ENCODE measurements around the gene ABHD12. TPM values are rescaled to one million over a fixed set of nuclear protein-coding genes. Genes with fewer than 3 reads are reported as not detected.
"Not testable (repeated sequence)": the region's sequence is repeated elsewhere in the genome, so short reads cannot be mapped to it uniquely, and the experiment has no call there.

The ABHD12 gene
- total RNA-seq, 1 donor from 2014 or later, result 51.3 TPM

DNA sequence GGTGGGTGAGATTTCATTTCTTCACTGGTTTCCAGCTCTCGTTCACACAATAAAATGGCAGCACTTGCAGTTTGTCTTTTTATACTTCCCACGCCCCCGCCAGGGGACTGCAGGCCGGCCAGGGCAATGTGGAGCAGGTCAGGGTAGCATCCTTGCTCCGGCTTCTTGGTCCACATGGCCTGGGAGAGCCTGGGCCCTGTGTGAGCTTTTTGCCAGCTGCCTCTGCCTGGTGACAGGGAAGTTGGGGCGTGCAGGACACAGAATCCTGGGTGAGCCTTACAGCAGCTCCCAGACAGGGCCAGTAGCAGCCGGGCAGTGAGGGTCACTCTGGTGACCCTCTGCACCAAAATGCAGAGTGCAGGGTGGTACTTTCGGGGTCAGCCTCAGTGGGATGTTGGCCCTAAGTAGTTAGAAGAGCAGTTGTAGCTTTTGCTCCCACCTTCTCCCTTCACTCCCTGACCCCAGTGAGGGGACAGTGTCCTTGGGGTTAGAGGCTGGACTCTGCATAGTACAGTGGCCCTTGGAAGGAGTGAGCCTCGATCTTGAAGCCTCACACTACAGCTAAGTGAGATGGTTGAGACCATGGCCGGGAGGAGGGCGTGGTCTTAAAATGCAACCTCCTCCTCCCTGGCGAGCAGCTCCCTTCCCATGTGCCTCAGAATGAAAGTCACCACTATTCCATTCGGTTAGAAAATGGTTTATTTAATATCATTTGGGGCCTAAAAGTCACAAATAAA is 119.0 kb downstream of the ABHD12 start:
- no peak for DNase-seq (ENCODE audit: low read depth, low spot score)
- Mint-ChIP-seq H3K4me1 (peaks cover 8% of the 10 kb centered on the region), H3K36me3 (ENCODE audit: low read depth) (peaks cover 22% of the 10 kb centered on the region)

DNA sequence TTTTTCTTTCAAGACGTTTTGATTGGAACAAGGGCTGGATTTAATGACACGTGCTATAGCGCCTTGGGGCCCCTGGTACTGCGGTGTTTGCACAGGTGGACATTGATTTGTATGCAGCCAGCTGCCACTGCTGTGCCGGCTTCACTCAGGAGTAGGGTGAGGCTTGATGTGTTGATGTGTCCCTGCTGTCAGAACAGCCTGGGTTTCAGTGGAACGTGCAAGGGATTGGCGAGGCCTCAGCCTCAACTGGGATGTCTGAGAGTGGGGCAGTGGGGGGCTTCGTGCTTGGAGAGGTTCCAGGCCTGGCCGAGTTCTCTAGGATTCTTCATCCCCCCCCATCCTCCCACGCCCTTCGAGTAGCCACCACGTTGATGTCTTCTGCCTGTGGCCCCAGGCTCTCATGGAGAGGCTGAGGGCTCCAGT is 119.8 kb downstream of the ABHD12 start:
- Mint-ChIP-seq H3K27ac (ENCODE audit: unreplicated experiment) (no peak overlapping the region), H3K9me3 (no peaks in the 10 kb centered on the region), H3K4me3 (no peak overlapping the region), H3K4me1 (peaks cover 8% of the 10 kb centered on the region), H3K36me3 (ENCODE audit: low read depth) (peaks cover 25% of the 10 kb centered on the region), H3K27me3 (ENCODE audit: low read depth) (no peaks in the 10 kb centered on the region)
- DNase-seq (ENCODE audit: low read depth, low spot score), result no peak
- TF ChIP-seq, protein P1, sequence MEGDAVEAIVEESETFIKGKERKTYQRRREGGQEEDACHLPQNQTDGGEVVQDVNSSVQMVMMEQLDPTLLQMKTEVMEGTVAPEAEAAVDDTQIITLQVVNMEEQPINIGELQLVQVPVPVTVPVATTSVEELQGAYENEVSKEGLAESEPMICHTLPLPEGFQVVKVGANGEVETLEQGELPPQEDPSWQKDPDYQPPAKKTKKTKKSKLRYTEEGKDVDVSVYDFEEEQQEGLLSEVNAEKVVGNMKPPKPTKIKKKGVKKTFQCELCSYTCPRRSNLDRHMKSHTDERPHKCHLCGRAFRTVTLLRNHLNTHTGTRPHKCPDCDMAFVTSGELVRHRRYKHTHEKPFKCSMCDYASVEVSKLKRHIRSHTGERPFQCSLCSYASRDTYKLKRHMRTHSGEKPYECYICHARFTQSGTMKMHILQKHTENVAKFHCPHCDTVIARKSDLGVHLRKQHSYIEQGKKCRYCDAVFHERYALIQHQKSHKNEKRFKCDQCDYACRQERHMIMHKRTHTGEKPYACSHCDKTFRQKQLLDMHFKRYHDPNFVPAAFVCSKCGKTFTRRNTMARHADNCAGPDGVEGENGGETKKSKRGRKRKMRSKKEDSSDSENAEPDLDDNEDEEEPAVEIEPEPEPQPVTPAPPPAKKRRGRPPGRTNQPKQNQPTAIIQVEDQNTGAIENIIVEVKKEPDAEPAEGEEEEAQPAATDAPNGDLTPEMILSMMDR (conservative IDR thresholded peaks at IDR 0.05), result no peak

More for the DNA sequence above, 119.0 kb downstream of the ABHD12 start:
- Mint-ChIP-seq H3K27ac (ENCODE audit: unreplicated experiment) (no peak overlapping the region), H3K27me3 (ENCODE audit: low read depth) (no peaks in the 10 kb centered on the region), H3K9me3 (no peaks in the 10 kb centered on the region), H3K4me3 (no peak overlapping the region)
- TF ChIP-seq, protein P1 (conservative IDR thresholded peaks at IDR 0.05), result no peak

DNA sequence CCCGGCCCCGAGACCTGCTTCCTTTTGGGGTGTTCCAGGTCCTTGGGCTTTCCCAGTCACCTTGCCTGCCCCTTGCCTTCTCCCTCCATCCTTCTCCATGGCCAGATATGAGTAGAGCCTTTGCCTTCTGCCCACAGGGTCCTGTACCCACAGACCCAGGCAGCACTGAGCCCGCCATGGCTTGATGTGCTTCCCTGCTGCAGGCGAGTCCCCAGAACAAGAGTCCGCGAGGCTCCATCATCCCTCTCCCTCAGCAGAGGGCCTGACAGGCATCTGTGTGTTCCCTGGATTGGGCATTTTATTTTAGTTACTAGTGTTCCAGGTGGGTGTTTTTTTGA is 120.8 kb downstream of the ABHD12 start:
- no peak for DNase-seq (ENCODE audit: low read depth, low spot score)
- TF ChIP-seq, protein P1 (conservative IDR thresholded peaks at IDR 0.05), result no peak

DNA sequence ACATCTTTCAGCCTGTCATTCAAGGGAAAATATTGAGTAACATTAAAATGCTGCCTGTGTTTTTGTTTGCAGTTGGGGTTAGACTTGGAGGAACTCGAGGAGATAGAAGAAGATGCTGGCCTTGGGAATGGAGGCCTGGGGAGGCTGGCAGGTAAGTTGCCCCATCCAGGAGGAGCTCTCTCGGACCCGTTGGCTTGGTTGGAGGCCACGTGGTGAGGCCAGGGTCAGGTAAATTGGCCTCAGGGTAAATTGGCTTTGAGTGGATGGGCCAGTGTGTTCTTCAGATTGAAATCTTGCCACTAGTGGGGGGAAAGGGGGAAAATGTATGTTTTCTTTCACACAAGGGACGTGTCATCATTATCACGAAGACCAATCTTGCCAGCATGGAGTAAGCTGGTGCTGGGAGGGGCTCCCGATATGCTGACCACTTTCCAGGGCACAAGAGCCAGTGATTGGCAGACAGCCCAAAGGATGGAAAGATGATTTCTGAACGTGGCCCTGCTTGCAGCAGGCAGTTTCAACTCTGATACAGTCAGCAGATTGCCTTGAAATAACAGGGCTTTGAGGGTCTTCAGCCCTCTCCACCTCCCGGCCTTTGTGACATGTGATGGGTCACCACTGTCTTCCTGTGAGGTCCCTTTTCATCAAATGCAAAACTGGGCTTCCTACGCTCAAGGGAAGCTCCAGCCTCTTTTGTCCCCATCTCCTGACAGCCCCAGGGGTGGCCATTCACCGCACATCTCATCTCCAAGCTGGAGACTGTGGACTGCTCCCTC is 121.4 kb downstream of the ABHD12 start:
- H3K27ac Mint-ChIP-seq (ENCODE audit: unreplicated experiment), result no peak overlapping the region

More for the DNA sequence above, 120.8 kb downstream of the ABHD12 start:
- H3K27me3 Mint-ChIP-seq (ENCODE audit: low read depth), result no peaks in the 10 kb centered on the region
- no peaks in the 10 kb centered on the region for H3K9me3 Mint-ChIP-seq
- H3K4me1 Mint-ChIP-seq, result peaks cover 8% of the 10 kb centered on the region
- H3K27ac Mint-ChIP-seq (ENCODE audit: unreplicated experiment), result no peak overlapping the region
- H3K36me3 Mint-ChIP-seq (ENCODE audit: low read depth), result peaks cover 25% of the 10 kb centered on the region
- peak overlapping the region; percentile 42 for H3K4me3 Mint-ChIP-seq

DNA sequence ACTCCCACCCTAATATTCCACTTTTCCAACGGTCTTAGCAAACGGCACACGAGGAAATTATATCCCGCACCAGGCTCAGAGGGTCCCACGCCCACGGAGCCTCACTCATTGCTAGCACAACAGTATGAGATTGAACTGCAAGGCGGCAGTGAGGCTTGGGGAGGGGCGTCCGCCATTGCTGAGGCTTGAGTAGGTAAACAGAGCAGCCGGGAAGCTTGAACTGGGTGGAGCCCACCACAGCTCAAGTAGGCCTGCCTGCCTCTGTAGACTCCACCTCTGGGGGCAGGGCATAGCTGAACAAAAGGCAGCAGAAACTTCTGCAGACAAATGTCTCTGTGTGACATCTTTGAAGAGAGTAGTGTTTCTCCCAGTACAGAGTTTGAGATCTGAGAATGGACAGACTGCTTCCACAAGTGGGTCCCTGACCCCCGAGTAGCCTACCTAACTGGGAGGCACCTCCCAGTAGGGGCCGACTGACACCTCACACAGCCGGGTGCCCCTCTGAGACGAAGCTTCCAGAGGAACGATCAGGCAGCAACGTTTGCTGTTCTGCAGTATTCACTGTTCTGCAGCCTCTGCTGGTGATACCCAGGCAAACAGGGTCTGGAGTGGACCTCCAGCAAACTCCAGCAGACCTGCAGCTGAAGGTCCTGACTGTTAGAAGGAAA is 129.7 kb downstream of the ABHD12 start:
- Mint-ChIP-seq H3K36me3 (ENCODE audit: low read depth) (peaks cover 66% of the 10 kb centered on the region), H3K9me3 (peaks cover 11% of the 10 kb centered on the region)
- DNase-seq (ENCODE audit: low read depth, low spot score); H3K27ac Mint-ChIP-seq (ENCODE audit: unreplicated experiment); H3K27me3 Mint-ChIP-seq (ENCODE audit: low read depth); H3K4me3 Mint-ChIP-seq; H3K4me1 Mint-ChIP-seq: not testable (repeated sequence)

More for the DNA sequence above, 121.4 kb downstream of the ABHD12 start:
- TF ChIP-seq, protein P1 (conservative IDR thresholded peaks at IDR 0.05), result no peak
- no peak for DNase-seq (ENCODE audit: low read depth, low spot score)
- peaks cover 31% of the 10 kb centered on the region for H3K36me3 Mint-ChIP-seq (ENCODE audit: low read depth)
- peaks cover 8% of the 10 kb centered on the region for H3K4me1 Mint-ChIP-seq
- H3K9me3 Mint-ChIP-seq, result no peaks in the 10 kb centered on the region
- no peaks in the 10 kb centered on the region for H3K27me3 Mint-ChIP-seq (ENCODE audit: low read depth)
- H3K4me3 Mint-ChIP-seq, result peak overlapping the region; percentile 42
